Hepatocyte (in vitro differentiated cells): ENCODE measurements around the gene IGSF5. TPM values are rescaled to one million over a fixed set of nuclear protein-coding genes. Genes with fewer than 3 reads are reported as not detected.

Experiments used
- DNase-seq: peaks from one replicate; pipeline ENCODE4 v3.0.0-alpha.2; 2016; ENCODE audit warnings: low spot score
- H2AFZ ChIP-seq: fragments of 200-600 bp; sonication (generic); 2 replicates; pipeline ENCODE4 v1.6.0; 2016; ENCODE audit warnings: antibody characterized with exemption, mild to moderate bottlenecking
- H3K27ac ChIP-seq: fragments of 200-600 bp; sonication (generic); 2 replicates; pipeline ENCODE4 v1.5.1; 2016; ENCODE audit warnings: mild to moderate bottlenecking
- H3K27me3 ChIP-seq: fragments of 200-600 bp; sonication (generic); 2 replicates; pipeline ENCODE4 v1.6.1; 2016
- H3K36me3 ChIP-seq: fragments of 200-600 bp; sonication (generic); replicated peaks from 2 replicates; pipeline ENCODE4 v1.5.1; 2016; ENCODE audit warnings: low read depth; ENCODE audit not compliant: insufficient read depth
- H3K4me1 ChIP-seq: fragments of 200-600 bp; sonication (generic); 2 replicates; pipeline ENCODE4 v1.5.1; 2016; ENCODE audit warnings: mild to moderate bottlenecking, moderate library complexity; ENCODE audit not compliant: insufficient read depth
- H3K4me2 ChIP-seq: fragments of 200-600 bp; sonication (generic); 2 replicates; pipeline ENCODE4 v1.6.0; 2016
- H3K4me3 ChIP-seq: fragments of 200-600 bp; sonication (generic); 2 replicates; pipeline ENCODE4 v1.5.1; 2016; ENCODE audit warnings: mild to moderate bottlenecking
- H3K79me2 ChIP-seq: fragments of 200-600 bp; sonication (generic); 2 replicates; pipeline ENCODE4 v1.6.0; 2017; ENCODE audit warnings: mild to moderate bottlenecking
- H3K9me2 ChIP-seq: fragments of 200-600 bp; sonication (generic); replicated peaks from 2 replicates; pipeline ENCODE4 v1.6.0; 2017; ENCODE audit warnings: mild to moderate bottlenecking; ENCODE audit not compliant: insufficient read depth
- H3K9me3 ChIP-seq: fragments of 200-600 bp; sonication (generic); 2 replicates; pipeline ENCODE4 v1.5.1; 2016; ENCODE audit warnings: low read depth, mild to moderate bottlenecking
- H4K20me1 ChIP-seq: fragments of 200-600 bp; sonication (generic); 2 replicates; pipeline ENCODE4 v1.6.0; 2016; ENCODE audit warnings: mild to moderate bottlenecking; ENCODE audit not compliant: insufficient read depth, poor library complexity, severe bottlenecking
- CTCF ChIP-seq: fragments of 200-600 bp; sonication (generic); IDR thresholded peaks from 2 replicates; pipeline ENCODE4 v1.5.1; 2016; ENCODE audit warnings: antibody characterized with exemption, mild to moderate bottlenecking; ENCODE audit not compliant: poor library complexity
- EZH2 ChIP-seq: fragments of 200-600 bp; sonication (generic); IDR thresholded peaks from 2 replicates; pipeline ENCODE4 v1.6.1; 2016; ENCODE audit warnings: antibody characterized with exemption, mild to moderate bottlenecking, borderline replicate concordance
- EZH2phosphoT487 ChIP-seq: fragments of 200-600 bp; sonication (generic); IDR thresholded peaks from one replicate; pipeline ENCODE4 v1.6.1; 2018; ENCODE audit warnings: antibody characterized with exemption, mild to moderate bottlenecking, low read depth, moderate library complexity; ENCODE audit not compliant: unreplicated experiment, severe bottlenecking
- WGBS: methylation state at CpG from one replicate; pipeline ENCODE4 v1.1.6; 2016; ENCODE audit warnings: low lambda C conversion rate; ENCODE audit errors: missing lambda C conversion rate; 5-methylcytosine and 5-hydroxymethylcytosine counted together
- polyA plus RNA-seq: library from polyadenylated mRNA; unstranded; fragments of >200 nt; fragmentation: Nextera tagmentation; extraction: Ambion mirVana; gene quantifications from 2 replicates; pipeline ENCODE4 v1.2.1, GENCODE V29; 2016
- total RNA-seq: library from RNA; depleted of rRNA; stranded (reverse); fragments of >200 nt; gene quantifications from 2 replicates; pipeline ENCODE4 v1.2.3, GENCODE V29; 2014

The IGSF5 gene
- total and polyA plus RNA-seq, 2 experiments from 2014 or later: 0.10 TPM; not detected in 1

DNA sequence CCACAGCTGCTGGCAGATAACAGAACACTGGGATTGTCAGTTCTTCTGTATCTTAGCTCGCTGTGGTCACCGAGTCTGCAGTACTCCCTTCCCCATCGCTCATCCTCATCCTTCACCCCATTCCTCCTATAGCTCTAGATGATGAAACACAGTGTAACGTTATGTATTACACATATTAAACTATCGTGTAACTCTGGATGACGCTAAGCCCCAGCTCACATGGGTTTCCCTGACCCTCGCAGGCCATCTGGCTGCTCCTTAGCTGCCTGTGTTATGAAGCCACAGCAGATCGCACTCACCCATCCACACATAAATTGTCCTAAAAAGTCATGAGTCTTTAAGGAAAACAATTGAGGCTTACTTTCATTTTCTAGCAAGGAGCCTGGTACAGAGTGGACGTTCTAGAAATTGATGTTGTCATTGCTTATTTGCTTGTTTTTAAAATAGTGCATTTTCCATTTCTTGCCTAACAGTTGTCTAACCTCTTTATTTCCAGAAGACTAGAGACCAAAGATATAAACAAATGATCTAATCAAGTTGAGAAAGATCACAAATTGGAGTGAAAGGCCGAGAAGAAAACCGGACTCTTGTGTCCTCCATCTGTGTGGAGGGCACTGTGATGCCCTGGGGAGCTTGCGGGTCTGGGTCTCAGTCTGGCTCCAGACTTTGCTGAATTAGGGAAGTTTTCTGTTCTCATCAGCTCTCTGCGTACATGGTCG, 97.9 kb downstream of the IGSF5 start:
- peak overlapping the region; percentile 33 for H3K4me2 ChIP-seq
- 82% methylated on average over 14 of the region's 14 CpGs for WGBS

DNA sequence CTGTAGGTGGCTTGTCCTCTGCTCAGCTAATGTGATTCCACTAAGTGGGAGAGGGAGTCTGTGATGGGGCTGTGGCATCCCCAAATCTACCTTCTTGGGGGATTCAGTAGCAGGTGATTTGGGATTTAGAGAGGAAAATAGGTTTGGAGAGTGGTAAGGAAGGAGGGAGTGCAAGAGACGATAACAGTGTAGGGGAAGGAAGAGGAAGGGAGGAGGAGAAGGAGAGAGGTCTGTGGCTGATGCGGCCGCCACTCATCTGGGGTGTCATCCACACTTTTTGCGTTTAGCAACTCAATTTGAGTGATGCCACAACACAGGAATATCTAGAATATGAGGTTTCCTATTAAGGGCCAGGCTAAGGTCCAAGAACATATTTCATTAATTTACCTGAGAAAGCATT, 98.5 kb downstream of the IGSF5 start:
- no peaks in the 10 kb centered on the region for H3K9me2 ChIP-seq
- H3K9me3 ChIP-seq: no peaks in the 10 kb centered on the region
- no peak for TF ChIP-seq CTCF
- TF ChIP-seq EZH2: no peak
- peak overlapping the region; percentile 70 for H3K27ac ChIP-seq
- no peak for DNase-seq
- no peaks in the 10 kb centered on the region for H3K4me1 ChIP-seq
- H3K4me2 ChIP-seq: no peak overlapping the region
- H3K27me3 ChIP-seq: no peaks in the 10 kb centered on the region
- no peaks in the 10 kb centered on the region for H4K20me1 ChIP-seq
- no peaks in the 10 kb centered on the region for H3K36me3 ChIP-seq
- no peak overlapping the region for H2AFZ ChIP-seq
- no peak overlapping the region for H3K4me3 ChIP-seq
- no peaks in the 10 kb centered on the region for H3K79me2 ChIP-seq
- WGBS: 94% methylated on average over 4 of the region's 4 CpGs

More for the DNA sequence above, 97.9 kb downstream of the IGSF5 start:
- no peaks in the 10 kb centered on the region for H4K20me1 ChIP-seq
- H3K79me2 ChIP-seq: no peaks in the 10 kb centered on the region
- H3K27ac ChIP-seq: peak overlapping the region; percentile 70
- H3K4me3 ChIP-seq: no peak overlapping the region
- DNase-seq: peak; percentile 23
- no peak for TF ChIP-seq EZH2phosphoT487
- no peaks in the 10 kb centered on the region for H3K9me3 ChIP-seq
- H3K27me3 ChIP-seq: no peaks in the 10 kb centered on the region
- H3K4me1 ChIP-seq: no peaks in the 10 kb centered on the region
- no peaks in the 10 kb centered on the region for H3K36me3 ChIP-seq
- no peaks in the 10 kb centered on the region for H3K9me2 ChIP-seq
- no peak overlapping the region for H2AFZ ChIP-seq

DNA sequence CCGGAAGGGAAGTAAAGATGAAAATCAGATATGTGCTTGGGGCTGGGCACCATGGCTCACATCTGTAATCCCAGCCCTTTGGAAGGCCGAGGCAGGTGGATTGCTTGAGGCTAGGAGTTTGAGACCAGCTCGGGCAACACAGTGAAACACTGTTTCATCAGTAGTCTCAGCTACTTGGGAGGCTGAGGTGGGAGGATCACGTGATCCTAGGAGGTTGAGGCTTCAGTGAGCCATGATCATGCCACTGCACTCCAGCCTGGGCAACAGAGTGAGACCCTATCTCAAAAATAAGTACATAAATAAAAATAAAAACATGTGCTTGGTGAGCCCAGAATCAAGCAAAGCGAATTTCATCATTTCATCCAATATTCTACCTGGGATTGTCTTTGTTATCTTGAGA, 98.9 kb downstream of the IGSF5 start:
- DNase-seq: no peak
- Histone ChIP-seq H3K36me3 (no peaks in the 10 kb centered on the region), H3K4me1 (no peaks in the 10 kb centered on the region), H3K79me2 (no peaks in the 10 kb centered on the region), H3K27me3 (no peaks in the 10 kb centered on the region), H3K4me3 (no peak overlapping the region), H3K4me2 (no peak overlapping the region), H3K9me2 (no peaks in the 10 kb centered on the region), H4K20me1 (no peaks in the 10 kb centered on the region), H3K9me3 (no peaks in the 10 kb centered on the region), H3K27ac (no peak overlapping the region), H2AFZ (no peak overlapping the region)
- TF ChIP-seq CTCF (no peak), EZH2phosphoT487 (no peak), EZH2 (no peak)
- 89% methylated on average over 5 of the region's 5 CpGs for WGBS

GRCh38 chr21:39845571-39846130, 100.7 kb downstream of the IGSF5 start:
- no peaks in the 10 kb centered on the region for H3K9me2 ChIP-seq
- peak; percentile 41 for DNase-seq
- no peaks in the 10 kb centered on the region for H3K36me3 ChIP-seq
- peaks cover 2% of the 10 kb centered on the region for H3K4me1 ChIP-seq
- H3K79me2 ChIP-seq: no peaks in the 10 kb centered on the region
- no peak for TF ChIP-seq EZH2
- TF ChIP-seq CTCF: no peak
- no peak for TF ChIP-seq EZH2phosphoT487
- no peak overlapping the region for H3K4me2 ChIP-seq
- WGBS: 60% methylated on average over 6 of the region's 6 CpGs
- H4K20me1 ChIP-seq: no peaks in the 10 kb centered on the region
- no peaks in the 10 kb centered on the region for H3K9me3 ChIP-seq
- H2AFZ ChIP-seq: no peak overlapping the region
- H3K27me3 ChIP-seq: no peaks in the 10 kb centered on the region
- peak overlapping the region; percentile 11 for H3K27ac ChIP-seq
- no peak overlapping the region for H3K4me3 ChIP-seq
